Transverse colon (tissue), 4 donors: ENCODE results near the gene RERE. TPM values are rescaled to one million over a fixed set of nuclear protein-coding genes. Genes with fewer than 3 reads are reported as not detected.
"Not testable (repeated sequence)": the region's sequence is repeated elsewhere in the genome, so short reads cannot be mapped to it uniquely, and the experiment has no call there.

Source experiments
- DNase-seq: peaks from one replicate; pipeline ENCODE4 v3.0.0-alpha.2; 2019
- H3K27ac ChIP-seq, 4 donors: fragments of 200-600 bp; sonication (generic); 2 replicates each; pipeline ENCODE4 v1.5.1; 2016 to 2018; ENCODE audit warnings: inconsistent platforms in 4 of 4
- H3K27me3 ChIP-seq: fragments of 200-600 bp; sonication (generic); 2 replicates; pipeline ENCODE4 v1.5.1; 2017; ENCODE audit warnings: inconsistent platforms
- H3K36me3 ChIP-seq, 4 donors: fragments of 200-600 bp; sonication (generic); 2 replicates each; pipeline ENCODE4 v1.5.1; 2017 to 2019; ENCODE audit warnings: inconsistent platforms in 4 of 4
- H3K4me1 ChIP-seq, 4 donors: fragments of 200-600 bp; sonication (generic); 2 replicates each; pipeline ENCODE4 v1.5.1; 2017 to 2020; ENCODE audit warnings: inconsistent platforms in 4 of 4
- H3K4me3 ChIP-seq, 4 donors: fragments of 200-600 bp; sonication (generic); 1 replicate in 1 of 4; 2 replicates in 3 of 4; pipeline versions ENCODE4 v1.5.1 to v1.6.1; 2017 to 2019; ENCODE audit warnings: inconsistent platforms in 4 of 4
- H3K9me3 ChIP-seq, 2 donors: fragments of 200-600 bp; sonication (generic); 2 replicates each; pipeline ENCODE4 v1.5.1; 2017 to 2019; ENCODE audit warnings: inconsistent platforms in 2 of 2
- CTCF ChIP-seq, 5 experiments: fragments of 200-600 bp in 3 of 5; fragments of 450-650 bp in 2 of 5; sonication (generic) in 3 of 5; IDR thresholded peaks; 1 replicate in 2 of 5; 2 replicates in 3 of 5; pipeline ENCODE4 v1.5.1; 2016 to 2017; ENCODE audit warnings: antibody characterized with exemption in 5 of 5, inconsistent platforms in 3 of 5, mild to moderate bottlenecking in 2 of 5, moderate library complexity in 1 of 5
- EP300 ChIP-seq: sonication (generic); formaldehyde crosslinking; IDR thresholded peaks from one replicate; pipeline ENCODE4 v1.6.1; 2017; ENCODE audit warnings: antibody characterized with exemption, low read depth
- POLR2A ChIP-seq: fragments of 450-650 bp; IDR thresholded peaks from one replicate; pipeline ENCODE4 v1.6.1; 2016; ENCODE audit warnings: antibody characterized with exemption, mild to moderate bottlenecking, moderate library complexity
- POLR2AphosphoS5 ChIP-seq, 3 donors: sonication (generic); formaldehyde crosslinking; IDR thresholded peaks; one replicate each; pipeline ENCODE4 v1.6.1; 2016; ENCODE audit warnings: antibody characterized with exemption in 3 of 3
- WGBS, 2 donors: methylation state at CpG; one replicate each; pipeline ENCODE4 v1.1.5; 2018; ENCODE audit warnings: low coverage in 1 of 2; 5-methylcytosine and 5-hydroxymethylcytosine counted together
- in situ Hi-C, 4 donors: fragments of 200-750 bp; cut with MboI; loops; one replicate each; pipeline versions ENCODE4 v1.15.0 to v1.15.1; 2017; ENCODE audit warnings: low sequenced_read_pairs in 3 of 4, low pct_ligation_motif_present in 1 of 4, low pct_unique_long_range_greater_than_20kb in 1 of 4
- intact Hi-C: fragments of 100-400 bp; cut with DNase I; formaldehyde crosslinking; loops from one replicate; pipeline ENCODE4 v1.15.1; 2023; ENCODE audit warnings: low total_unique reads
- total RNA-seq, 4 donors: library from RNA; depleted of rRNA; stranded (reverse); fragments of >200 nt; gene quantifications; one replicate each; pipeline ENCODE4 v1.1.0, GENCODE V29; 2016

The RERE gene
- total RNA-seq, 4 donors from 2014 or later: 80.3 to 657 (median 105) TPM

DNA sequence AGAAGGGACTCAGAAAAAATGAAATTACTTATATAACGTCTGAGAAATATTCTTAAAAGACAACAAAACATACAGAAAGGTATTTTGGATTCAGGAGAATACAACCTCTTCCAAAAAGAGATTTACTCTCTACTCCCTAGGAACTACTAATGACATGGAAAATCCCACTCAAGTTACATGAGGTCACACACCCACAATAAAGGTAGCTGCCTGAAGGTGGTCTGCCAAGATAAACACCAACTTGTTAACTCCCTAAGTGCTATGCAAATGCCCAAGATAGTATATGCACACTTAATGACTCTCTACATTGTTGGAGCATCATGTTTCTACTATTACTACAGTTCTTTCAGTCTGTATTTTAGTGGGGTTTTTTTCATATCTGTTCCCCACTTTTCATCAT is 26.5 kb downstream of the RERE start:
- Histone ChIP-seq H3K36me3 (no peaks in the 10 kb centered on the region), H3K4me3 (no peak overlapping the region), H3K27me3 (no peaks in the 10 kb centered on the region), H3K9me3 (no peaks in the 10 kb centered on the region), H3K4me1 (peaks cover 0 to 9% (median 4%) of the 10 kb centered on the region in 4 donors), H3K27ac (no peak overlapping the region)
- intact Hi-C loops: no loop called here
- DNase-seq: no peak
- TF ChIP-seq CTCF (IDR thresholded peaks at IDR 0.05) (no peak), POLR2A (no peak), EP300 (no peak), POLR2AphosphoS5 (IDR thresholded peaks at IDR 0.05) (no peak)
- in situ Hi-C loops: no loop called here
- whole genome bisulfite sequencing, 2 donors: 86% methylated on average over 1 of the region's 1 CpG

- 99 to 100% methylated on average over 5 to 6 of the region's 6 CpGs for WGBS, 2 donors
- Histone ChIP-seq H3K36me3 (no peaks in the 10 kb centered on the region), H3K9me3 (no peaks in the 10 kb centered on the region), H3K27me3 (no peaks in the 10 kb centered on the region), H3K4me3 (no peak overlapping the region), H3K27ac (no peak overlapping the region), H3K4me1 (peaks cover 0 to 9% (median 4%) of the 10 kb centered on the region in 4 donors)
- no peak for DNase-seq
- intact Hi-C loops: no loop called here
- no peak for TF ChIP-seq POLR2A
- TF ChIP-seq CTCF (IDR thresholded peaks at IDR 0.05): no peak
- TF ChIP-seq EP300: no peak
- no peak for TF ChIP-seq POLR2AphosphoS5 (IDR thresholded peaks at IDR 0.05)
- in situ Hi-C loops: no loop called here
These were observed 27.0 kb downstream of the RERE start for GRCh38 chr1:8790478-8790877.

- Histone ChIP-seq H3K9me3 (no peaks in the 10 kb centered on the region), H3K4me1 (peaks cover 0 to 9% (median 4%) of the 10 kb centered on the region in 4 donors), H3K27ac (no peak overlapping the region), H3K4me3 (no peak overlapping the region), H3K27me3 (no peaks in the 10 kb centered on the region), H3K36me3 (no peaks in the 10 kb centered on the region)
- DNase-seq: no peak
- TF ChIP-seq CTCF (IDR thresholded peaks at IDR 0.05): no peak
- TF ChIP-seq POLR2AphosphoS5 (IDR thresholded peaks at IDR 0.05): no peak
- no peak for TF ChIP-seq EP300
- no peak for TF ChIP-seq POLR2A
- intact Hi-C loops (no loop called here), in situ Hi-C loops (no loop called here)
- WGBS, 2 donors: 88 to 98% methylated on average over 10 to 11 of the region's 11 CpGs
These were observed 27.9 kb downstream of the RERE start for GRCh38 chr1:8789314-8790214.

DNA sequence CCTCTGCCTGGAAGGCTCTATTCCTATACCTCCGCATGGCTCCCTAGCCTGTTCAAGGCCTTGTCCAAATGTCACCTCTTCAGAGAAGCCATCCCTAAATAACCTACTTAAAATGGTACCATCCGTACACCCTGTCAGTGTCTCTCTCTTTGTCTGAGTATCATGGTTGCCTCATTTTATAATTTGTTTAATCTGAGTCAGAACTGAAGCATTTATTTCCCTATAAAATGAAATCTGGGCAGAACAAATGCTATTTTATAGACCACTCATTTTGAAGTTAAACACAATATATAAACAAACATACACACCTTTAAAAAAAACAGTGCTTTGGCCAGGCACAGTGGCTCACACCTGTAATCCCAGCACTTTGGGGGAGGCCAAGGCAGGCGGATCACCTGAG is 30.2 kb downstream of the RERE start:
- TF ChIP-seq POLR2AphosphoS5 (IDR thresholded peaks at IDR 0.05) (no peak), EP300 (no peak), CTCF (IDR thresholded peaks at IDR 0.05) (no peak), POLR2A (no peak)
- Histone ChIP-seq H3K4me3 (no peak overlapping the region), H3K4me1 (peaks cover 0 to 12% (median 4%) of the 10 kb centered on the region in 4 donors), H3K9me3 (no peaks in the 10 kb centered on the region), H3K27ac (no peak overlapping the region), H3K27me3 (no peaks in the 10 kb centered on the region), H3K36me3 (no peaks in the 10 kb centered on the region)
- intact Hi-C loops: no loop called here
- WGBS, 2 donors: 68 to 70% methylated on average over 2 to 3 of the region's 3 CpGs
- DNase-seq: no peak
- in situ Hi-C loops: no loop called here

- H3K36me3 ChIP-seq, DNase-seq, H3K9me3 ChIP-seq, in situ Hi-C loops, intact Hi-C loops, H3K4me3 ChIP-seq, H3K27ac ChIP-seq, H3K27me3 ChIP-seq: not testable (repeated sequence)
- H3K4me1 ChIP-seq: peaks cover 0 to 22% (median 7%) of the 10 kb centered on the region in 4 donors
- WGBS, 2 donors: 74 to 94% methylated on average over 4 of the region's 4 CpGs
These were observed 31.2 kb downstream of the RERE start for GRCh38 chr1:8786204-8786603.
